PC-3 (cell line): ENCODE measurements around the gene CNTN6. TPM values are rescaled to one million over a fixed set of nuclear protein-coding genes. Genes with fewer than 3 reads are reported as not detected.

Experiments used
- ATAC-seq: fragments of 200-7000 bp; cut with Tn5 transposase; 2 replicates; pipeline ENCODE4 v1.9.1; 2020; ENCODE audit warnings: mild to moderate bottlenecking, moderate library complexity
- BruUV-seq: library from RNA; stranded (reverse); fragments of 400-500 nt; replicated peaks from 2 replicates; lab custom pipeline; 2021; lab: Mats Ljungman, UMichigan
- CTCF ChIA-PET: fragments of 300-600 bp; sonication (Branson Sonifier 250); formaldehyde crosslinking; loops from one replicate; lab custom pipeline; 2022; ENCODE audit warnings: antibody characterized with exemption; lab: Charles Lee
- POLR2A ChIA-PET: fragments of 300-600 bp; sonication (Branson Sonifier 250); formaldehyde crosslinking; loops from one replicate; lab custom pipeline; 2022; ENCODE audit warnings: antibody characterized with exemption; ENCODE audit not compliant: unreplicated experiment; lab: Charles Lee
- DNase-seq: peaks from one replicate; pipeline ENCODE4 v3.0.0-alpha.2; 2015
- H2AFZ ChIP-seq: fragments of 300-600 bp; sonication (generic); 2 replicates; pipeline ENCODE4 v1.6.0; 2016; ENCODE audit warnings: antibody characterized with exemption, low read length
- H3F3A ChIP-seq: fragments of 300-600 bp; sonication (generic); one replicate; pipeline ENCODE4 v1.6.0; 2017; ENCODE audit warnings: antibody characterized with exemption, low read length, control low read depth, mild to moderate bottlenecking; ENCODE audit not compliant: unreplicated experiment
- H3K27ac ChIP-seq: fragments of 300-600 bp; sonication (generic); 2 replicates; pipeline ENCODE4 v1.5.1; 2016; ENCODE audit warnings: mild to moderate bottlenecking, low read length
- H3K27me3 ChIP-seq: fragments of 300-600 bp; sonication (generic); 2 replicates; pipeline ENCODE4 v1.6.1; 2016; ENCODE audit warnings: low read length, mixed read lengths
- H3K36me3 ChIP-seq: fragments of 300-600 bp; sonication (generic); 2 replicates; pipeline ENCODE4 v1.6.1; 2016; ENCODE audit warnings: low read depth, mixed run types, low read length, mixed read lengths
- H3K4me1 ChIP-seq: fragments of 300-600 bp; sonication (generic); 2 replicates; pipeline ENCODE4 v1.5.1; 2016; ENCODE audit warnings: low read length; ENCODE audit not compliant: insufficient read depth
- H3K4me2 ChIP-seq: fragments of 300-600 bp; sonication (generic); 2 replicates; pipeline ENCODE4 v1.6.0; 2016; ENCODE audit warnings: low read length
- H3K4me3 ChIP-seq: fragments of 300-600 bp; sonication (generic); 2 replicates; pipeline ENCODE4 v1.5.1; 2016; ENCODE audit warnings: mild to moderate bottlenecking, low read length, mixed read lengths
- H3K79me2 ChIP-seq: fragments of 300-600 bp; sonication (generic); 2 replicates; pipeline ENCODE4 v1.6.1; 2017; ENCODE audit warnings: low read length, mixed read lengths
- H3K9ac ChIP-seq: fragments of 300-600 bp; sonication (generic); 2 replicates; pipeline ENCODE4 v1.6.0; 2016; ENCODE audit warnings: mild to moderate bottlenecking, low read length
- H3K9me2 ChIP-seq: fragments of 300-600 bp; sonication (generic); replicated peaks from 2 replicates; pipeline ENCODE4 v1.6.1; 2016; ENCODE audit warnings: mixed run types, low read length, mixed read lengths
- H3K9me3 ChIP-seq: fragments of 300-600 bp; sonication (generic); 2 replicates; pipeline ENCODE4 v1.6.1; 2016; ENCODE audit warnings: low read length, mixed read lengths
- H4K20me1 ChIP-seq: fragments of 300-600 bp; sonication (generic); 2 replicates; pipeline ENCODE4 v1.6.1; 2016; ENCODE audit warnings: low read length, mixed read lengths
- EZH2 ChIP-seq: fragments of 300-600 bp; sonication (generic); IDR thresholded peaks from one replicate; pipeline ENCODE4 v1.6.1; 2017; ENCODE audit warnings: antibody characterized with exemption, mild to moderate bottlenecking, low read length; ENCODE audit not compliant: unreplicated experiment
- EZH2phosphoT487 ChIP-seq: fragments of 300-600 bp; sonication (generic); IDR thresholded peaks from 2 replicates; pipeline ENCODE4 v1.6.1; 2018; ENCODE audit warnings: mild to moderate bottlenecking, antibody characterized with exemption, low read length, borderline replicate concordance
- intact Hi-C: fragments of 100-400 bp; cut with micrococcal nuclease; formaldehyde crosslinking; loops from 2 replicates; pipeline ENCODE4 v1.9.0; 2023
- total RNA-seq: library from RNA; depleted of rRNA; stranded (reverse); fragments of >200 nt; gene quantifications from 2 replicates; pipeline ENCODE4 v1.2.3, GENCODE V29; 2014
- TF ChIP-seq, protein P1 (sequence below): fragments of 300-600 bp; sonication (generic); conservative IDR thresholded peaks from 2 replicates; pipeline ENCODE4 v1.5.1; 2017; ENCODE audit warnings: antibody characterized with exemption, low read depth, mild to moderate bottlenecking, low read length

CNTN6 gene
- total RNA-seq, 1 experiment from 2014 or later: not detected

DNA sequence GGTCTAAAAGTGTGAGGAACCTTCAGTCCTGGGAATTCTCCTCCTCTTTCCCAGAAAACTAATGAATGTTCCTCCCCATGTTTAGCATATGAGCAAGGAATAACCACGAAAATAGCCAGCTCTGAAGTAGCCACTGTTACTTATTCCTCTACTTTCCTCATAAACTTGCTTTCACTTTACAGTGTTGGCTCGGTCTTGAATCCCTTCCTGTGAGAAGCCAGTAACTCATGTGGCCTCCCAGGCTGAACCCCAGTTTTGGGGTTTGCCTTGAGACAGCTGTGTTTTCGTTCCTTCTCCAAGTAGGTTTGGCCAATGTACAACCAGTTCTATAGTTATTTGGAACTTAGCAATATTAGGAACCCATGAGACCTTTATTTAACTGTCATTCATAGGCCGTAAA is 195.0 kb downstream of the CNTN6 start:
- no peak overlapping the region for H3K27ac ChIP-seq
- peaks cover 11% of the 10 kb centered on the region; the same call in 1 of the 2 replicates for H3K9me3 ChIP-seq
- no peak for DNase-seq
- intact Hi-C loops: no loop called here
- no peaks in the 10 kb centered on the region for H3K9me2 ChIP-seq
- CTCF ChIA-PET: no interaction called here
- no peak overlapping the region for H3K9ac ChIP-seq
- H2AFZ ChIP-seq: no peak overlapping the region
- no peak overlapping the region for H3K4me2 ChIP-seq
- H3K4me3 ChIP-seq: no peak overlapping the region
- H3K79me2 ChIP-seq: no peaks in the 10 kb centered on the region
- TF ChIP-seq EZH2phosphoT487: no peak
- TF ChIP-seq EZH2: no peak
- TF ChIP-seq, protein P1, sequence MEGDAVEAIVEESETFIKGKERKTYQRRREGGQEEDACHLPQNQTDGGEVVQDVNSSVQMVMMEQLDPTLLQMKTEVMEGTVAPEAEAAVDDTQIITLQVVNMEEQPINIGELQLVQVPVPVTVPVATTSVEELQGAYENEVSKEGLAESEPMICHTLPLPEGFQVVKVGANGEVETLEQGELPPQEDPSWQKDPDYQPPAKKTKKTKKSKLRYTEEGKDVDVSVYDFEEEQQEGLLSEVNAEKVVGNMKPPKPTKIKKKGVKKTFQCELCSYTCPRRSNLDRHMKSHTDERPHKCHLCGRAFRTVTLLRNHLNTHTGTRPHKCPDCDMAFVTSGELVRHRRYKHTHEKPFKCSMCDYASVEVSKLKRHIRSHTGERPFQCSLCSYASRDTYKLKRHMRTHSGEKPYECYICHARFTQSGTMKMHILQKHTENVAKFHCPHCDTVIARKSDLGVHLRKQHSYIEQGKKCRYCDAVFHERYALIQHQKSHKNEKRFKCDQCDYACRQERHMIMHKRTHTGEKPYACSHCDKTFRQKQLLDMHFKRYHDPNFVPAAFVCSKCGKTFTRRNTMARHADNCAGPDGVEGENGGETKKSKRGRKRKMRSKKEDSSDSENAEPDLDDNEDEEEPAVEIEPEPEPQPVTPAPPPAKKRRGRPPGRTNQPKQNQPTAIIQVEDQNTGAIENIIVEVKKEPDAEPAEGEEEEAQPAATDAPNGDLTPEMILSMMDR: no peak
- ATAC-seq: no peak
- no peaks in the 10 kb centered on the region for H3F3A ChIP-seq
- no TSS peak for BruUV-seq
- no peaks in the 10 kb centered on the region for H3K4me1 ChIP-seq
- H4K20me1 ChIP-seq: no peaks in the 10 kb centered on the region
- H3K27me3 ChIP-seq: no peaks in the 10 kb centered on the region
- POLR2A ChIA-PET: no interaction called here
- no peaks in the 10 kb centered on the region for H3K36me3 ChIP-seq

DNA sequence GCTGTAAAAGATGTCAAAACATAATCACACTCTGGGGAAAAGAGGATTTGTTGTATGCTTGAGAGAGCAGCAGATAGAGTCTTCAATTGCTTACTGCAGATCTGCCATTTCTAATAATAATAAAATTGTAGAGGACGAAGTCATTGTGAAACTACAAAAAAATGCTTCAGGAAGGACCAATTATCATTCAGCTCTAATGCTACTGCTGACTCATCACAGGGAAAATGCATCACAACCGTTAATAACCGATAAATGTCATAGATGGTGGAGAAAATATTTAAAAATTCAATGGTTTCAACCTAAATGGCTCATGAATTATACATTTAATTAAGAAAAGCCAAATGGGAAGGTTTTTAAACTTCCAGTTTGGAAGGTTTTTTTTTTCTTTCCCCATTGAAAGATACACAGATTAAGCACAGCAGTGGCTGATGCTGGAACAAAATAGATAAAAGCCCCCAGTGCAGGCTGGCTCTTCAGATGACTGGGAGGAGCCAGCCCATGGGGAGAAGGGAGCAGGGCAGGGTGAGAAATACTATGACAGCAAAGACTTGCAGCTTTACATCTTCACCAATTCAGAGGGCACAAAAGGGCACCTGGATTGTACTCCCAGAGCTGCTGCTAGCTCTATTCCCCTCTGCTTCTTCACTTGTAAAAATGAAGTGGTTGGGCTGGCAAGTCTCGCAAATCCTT is 196.1 kb downstream of the CNTN6 start:
- Histone ChIP-seq H3K4me1 (no peaks in the 10 kb centered on the region), H3K4me3 (no peak overlapping the region), H3K27me3 (no peaks in the 10 kb centered on the region), H3K27ac (no peak overlapping the region), H4K20me1 (no peaks in the 10 kb centered on the region), H3K36me3 (no peaks in the 10 kb centered on the region), H3K9me2 (no peaks in the 10 kb centered on the region), H2AFZ (no peak overlapping the region), H3K9ac (no peak overlapping the region), H3K4me2 (no peak overlapping the region), H3F3A (no peaks in the 10 kb centered on the region), H3K9me3 (peaks cover 17% of the 10 kb centered on the region), H3K79me2 (no peaks in the 10 kb centered on the region)
- TF ChIP-seq EZH2: no peak
- TF ChIP-seq, protein P1: no peak
- TF ChIP-seq EZH2phosphoT487: no peak
- BruUV-seq: no TSS peak
- intact Hi-C loops: no loop called here
- DNase-seq (no peak), ATAC-seq (no peak)
- POLR2A ChIA-PET: no interaction called here
- CTCF ChIA-PET: no interaction called here

DNA sequence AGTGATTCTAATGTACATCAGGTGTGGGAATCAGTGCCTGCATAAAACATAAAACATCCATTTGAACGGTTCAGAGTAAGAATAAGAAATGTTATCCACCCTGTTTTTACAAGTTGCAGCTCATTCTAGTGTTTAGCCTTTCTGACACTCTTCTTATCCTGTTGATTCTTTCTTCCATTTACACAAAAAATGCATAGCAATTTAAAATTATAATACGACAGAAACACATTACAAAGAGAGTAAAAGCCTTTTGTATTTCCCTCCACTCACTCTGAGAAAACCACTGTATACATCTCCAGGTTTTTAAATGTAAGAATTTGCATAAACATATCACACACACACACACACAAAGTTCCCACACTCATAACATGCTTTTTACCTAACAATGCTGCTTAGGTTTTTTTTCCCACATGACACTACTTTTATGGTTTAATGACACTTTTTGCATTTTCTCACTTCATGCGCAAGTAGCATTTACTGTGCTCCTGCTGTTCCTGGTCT is 199.8 kb downstream of the CNTN6 start:
- Histone ChIP-seq H3K9me2 (no peaks in the 10 kb centered on the region), H3K9me3 (peaks cover 39% of the 10 kb centered on the region), H2AFZ (no peak overlapping the region), H3K9ac (no peak overlapping the region), H3K4me1 (no peaks in the 10 kb centered on the region), H3K27me3 (no peaks in the 10 kb centered on the region), H3F3A (no peaks in the 10 kb centered on the region), H3K79me2 (no peaks in the 10 kb centered on the region), H3K4me3 (no peak overlapping the region), H4K20me1 (no peaks in the 10 kb centered on the region), H3K27ac (no peak overlapping the region), H3K4me2 (no peak overlapping the region), H3K36me3 (no peaks in the 10 kb centered on the region)
- intact Hi-C loops: no loop called here
- TF ChIP-seq EZH2: no peak
- no peak for TF ChIP-seq EZH2phosphoT487
- TF ChIP-seq, protein P1: no peak
- POLR2A ChIA-PET: no interaction called here
- DNase-seq (no peak), ATAC-seq (no peak)
- BruUV-seq: no TSS peak
- CTCF ChIA-PET: no interaction called here
